Measurements from ENCODE around the gene SERPINI1.

SERPINI1 gene

DNA sequence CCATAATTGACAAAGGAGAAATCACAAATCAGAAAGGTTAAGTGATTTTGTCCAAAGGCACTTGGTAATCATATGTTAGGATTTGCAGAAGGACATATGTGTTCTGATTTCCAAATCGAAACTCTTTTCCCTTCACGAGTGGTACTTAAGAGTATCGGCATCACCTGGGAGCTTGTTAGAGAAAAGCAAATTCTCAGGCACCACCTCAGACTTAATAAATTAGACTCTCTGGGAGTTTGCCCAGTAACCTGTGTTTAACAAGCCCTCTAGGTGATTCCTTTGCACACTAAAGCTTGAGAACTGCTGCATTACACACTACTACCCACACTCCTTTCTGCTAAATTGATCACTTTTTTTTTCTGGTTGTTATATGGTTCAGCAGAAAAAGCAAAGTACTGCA lies 116.2 kb downstream of the SERPINI1 start:
- no peak for DNase-seq (ENCODE audit: low spot score)

DNA sequence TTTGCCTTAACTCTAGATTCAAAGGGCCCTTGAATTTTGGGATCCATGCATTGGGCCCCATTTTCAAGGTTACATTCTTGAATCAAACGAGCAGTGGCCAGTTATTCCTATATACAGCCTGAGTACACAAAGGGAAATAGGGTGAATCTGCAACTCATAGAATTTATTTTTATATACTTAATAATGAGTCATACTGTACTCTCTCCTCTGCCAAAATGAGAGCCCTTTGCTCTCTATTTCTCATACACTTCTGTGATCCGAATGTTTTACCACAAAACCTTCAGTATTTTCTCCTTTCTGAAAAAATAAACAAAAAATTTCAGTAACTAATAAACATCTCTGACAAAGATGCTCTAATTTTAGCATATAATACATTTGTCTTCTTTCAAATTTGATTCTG lies 116.7 kb downstream of the SERPINI1 start:
- DNase-seq (ENCODE audit: low spot score): no peak

DNA sequence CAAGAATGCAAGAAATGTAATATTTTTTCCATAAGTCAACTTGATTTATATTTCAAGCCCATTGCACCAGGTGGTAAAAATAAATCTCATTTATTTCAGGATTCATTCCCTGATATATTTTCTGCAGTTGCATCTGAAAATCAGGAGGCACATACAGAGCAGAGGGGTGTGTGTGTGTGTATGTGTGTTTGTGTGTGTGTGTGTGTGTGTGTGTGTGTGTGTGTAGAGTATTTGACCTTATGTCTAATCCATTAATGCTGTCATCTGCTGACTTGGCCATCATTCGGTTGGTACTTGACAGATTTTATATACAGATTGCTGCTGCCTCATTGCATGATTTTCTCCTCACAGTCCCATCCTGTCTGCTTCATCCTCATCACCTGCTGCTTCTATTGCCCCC lies 118.5 kb downstream of the SERPINI1 start:
- no peak for DNase-seq (ENCODE audit: low spot score)

DNA sequence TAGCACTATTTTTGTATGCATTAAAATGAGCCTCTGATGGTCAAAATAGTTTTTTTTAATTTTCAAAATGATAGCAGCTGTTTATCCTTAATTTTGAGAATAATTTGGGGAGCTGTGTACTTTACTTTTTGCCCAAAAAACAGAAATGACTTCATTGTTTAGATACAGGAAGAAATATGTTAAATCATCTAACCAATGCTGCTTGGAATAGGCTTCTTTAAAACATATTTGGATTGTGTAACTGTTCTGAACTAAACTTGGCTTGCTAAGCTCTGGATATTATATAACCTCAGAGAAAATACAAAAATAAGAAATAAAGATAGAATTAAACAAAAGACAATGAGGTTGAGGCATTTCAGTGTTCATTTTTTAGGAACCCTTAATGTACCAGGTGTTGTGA lies 119.3 kb downstream of the SERPINI1 start:
- DNase-seq (ENCODE audit: low spot score): no peak

DNA sequence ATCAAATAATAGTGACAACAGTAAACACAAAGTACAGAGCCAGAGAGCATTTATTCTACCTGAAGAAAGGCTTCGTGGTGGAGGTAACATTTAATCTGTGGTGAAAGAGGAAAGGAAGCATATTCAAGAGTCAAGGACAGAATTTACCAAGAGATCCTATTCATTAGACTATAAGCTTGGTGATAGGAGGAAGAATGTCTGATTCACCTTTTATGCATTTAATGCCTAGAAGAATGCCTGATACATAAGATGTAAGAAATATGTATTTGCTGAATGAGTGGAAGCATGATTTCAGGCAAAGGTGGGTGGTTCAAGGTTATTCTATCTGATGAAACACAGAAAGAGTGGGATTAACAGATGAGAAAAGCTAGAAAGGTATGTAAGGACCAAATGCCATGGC lies 119.8 kb downstream of the SERPINI1 start:
- no peak for DNase-seq (ENCODE audit: low spot score)

DNA sequence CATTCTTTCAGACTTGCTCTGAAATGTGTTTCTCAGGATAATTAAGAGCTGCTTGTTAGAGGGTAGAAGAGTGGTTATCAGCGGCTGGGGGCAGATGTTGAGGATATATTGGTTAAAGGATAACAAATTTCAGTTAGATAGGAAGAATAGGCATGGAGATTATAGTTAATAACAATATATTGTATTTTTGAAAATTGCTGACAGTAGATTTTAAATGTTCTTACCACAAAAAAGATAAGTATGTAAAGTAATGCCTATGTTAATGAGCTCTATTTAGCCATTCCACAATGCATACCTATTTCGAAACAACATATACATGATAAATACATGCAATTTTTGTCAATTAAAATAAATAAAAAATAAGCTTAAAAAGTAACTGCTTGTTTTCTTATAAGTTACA lies 123.3 kb downstream of the SERPINI1 start:
- no peak for DNase-seq (ENCODE audit: low spot score)

DNA sequence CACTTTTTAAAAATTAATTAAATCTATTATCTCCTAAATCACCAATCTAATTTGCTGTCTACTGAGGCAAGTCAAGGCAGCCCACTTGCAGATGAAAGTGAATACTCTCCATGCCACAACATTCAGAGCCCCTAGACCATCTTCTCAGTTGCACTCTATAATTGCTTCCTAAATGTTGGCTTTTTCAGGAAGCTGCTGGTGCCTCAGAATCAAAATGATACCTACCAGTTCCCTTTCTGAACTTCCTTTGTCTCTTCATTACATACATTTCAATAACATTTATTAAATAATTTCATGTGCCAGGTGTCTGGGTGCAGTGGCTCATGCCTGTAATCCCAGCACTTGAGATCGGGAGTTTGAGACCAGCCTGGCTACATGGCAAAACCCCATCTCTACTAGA lies 124.1 kb downstream of the SERPINI1 start:
- DNase-seq (ENCODE audit: low spot score): no peak

DNA sequence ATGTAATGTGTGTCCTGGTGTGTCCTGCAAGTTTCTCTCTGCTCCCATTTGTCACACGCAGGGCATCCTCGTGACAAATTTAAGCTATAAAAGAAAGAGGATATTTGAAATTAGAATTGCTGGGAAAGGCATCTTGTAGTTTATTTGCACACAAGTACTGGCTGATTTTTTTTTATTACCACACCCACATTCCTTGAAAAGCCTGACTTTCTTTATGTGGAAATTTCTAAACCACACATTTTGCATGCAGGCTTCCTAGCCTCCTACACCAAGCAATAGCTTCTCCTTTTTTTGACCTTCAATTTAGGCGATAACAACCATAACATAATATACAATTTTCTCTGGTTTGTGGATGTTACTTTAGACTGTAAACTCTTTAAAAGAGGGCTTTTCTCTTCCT lies 126.1 kb downstream of the SERPINI1 start:
- DNase-seq (ENCODE audit: low spot score): no peak

DNA sequence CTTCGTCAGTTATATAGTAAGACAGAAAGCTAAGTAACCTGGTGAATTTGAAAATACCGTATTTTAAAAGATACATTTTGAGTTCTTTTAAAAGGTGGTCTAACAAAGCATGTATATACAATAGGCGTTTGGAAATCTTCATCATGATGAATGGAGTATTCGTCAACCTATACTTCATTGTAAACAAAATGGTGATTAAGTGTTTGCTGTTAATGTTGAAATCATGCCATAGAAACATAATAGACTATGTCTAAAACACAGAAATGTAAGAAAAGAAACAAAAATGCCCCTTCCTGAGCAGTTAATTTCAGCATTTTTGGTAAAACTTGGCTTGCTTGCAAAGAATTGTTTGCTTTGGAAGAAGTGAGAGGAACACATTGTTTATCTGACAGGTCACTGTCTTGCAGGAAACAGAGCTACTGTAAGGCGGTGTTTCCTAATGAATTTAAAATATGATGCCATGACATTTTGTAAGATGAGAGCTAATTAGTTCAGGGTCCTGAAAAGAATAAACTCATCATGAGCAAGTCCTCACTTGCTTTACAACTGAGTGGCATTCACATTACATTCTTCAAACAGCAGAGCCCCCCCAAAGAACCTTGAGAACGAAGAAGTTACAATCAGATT lies 126.7 kb downstream of the SERPINI1 start:
- DNase-seq (ENCODE audit: low spot score): no peak

DNA sequence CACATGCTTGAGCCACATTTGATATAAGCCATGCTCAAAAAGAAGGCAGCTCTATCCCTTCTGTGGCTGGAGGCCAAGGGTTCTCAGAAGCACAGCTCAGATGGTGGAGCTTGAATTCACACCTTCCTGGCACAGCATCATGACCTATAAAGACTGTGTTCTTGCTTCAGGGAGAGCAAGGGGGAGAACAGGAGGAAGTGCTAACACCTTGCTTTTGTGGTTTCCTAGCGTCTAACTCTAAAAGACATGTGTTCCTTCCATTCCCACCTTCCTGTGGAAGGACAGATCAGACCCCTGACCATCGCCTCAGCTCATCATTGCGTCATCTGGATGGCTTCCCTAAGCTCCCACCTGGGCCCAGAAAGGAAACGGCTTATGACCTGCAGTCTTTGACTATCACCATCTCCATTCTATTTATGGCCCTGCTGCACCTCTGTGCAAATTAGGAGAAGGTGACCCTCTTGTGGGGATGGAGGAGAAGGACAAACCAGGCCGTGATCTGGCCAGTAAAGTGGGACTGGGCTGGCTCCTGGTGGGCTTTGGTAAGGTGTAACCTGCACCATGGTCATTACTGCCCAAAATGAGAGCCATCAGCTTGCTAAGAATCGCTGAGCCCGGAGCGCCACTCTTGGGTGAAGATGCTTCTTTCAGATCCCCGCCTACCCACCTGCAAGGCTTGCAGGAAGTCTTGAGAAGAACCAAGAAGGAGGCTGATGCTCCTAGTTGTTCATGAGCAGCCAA lies 128.5 kb downstream of the SERPINI1 start:
- DNase-seq (ENCODE audit: low spot score): no peak

DNA sequence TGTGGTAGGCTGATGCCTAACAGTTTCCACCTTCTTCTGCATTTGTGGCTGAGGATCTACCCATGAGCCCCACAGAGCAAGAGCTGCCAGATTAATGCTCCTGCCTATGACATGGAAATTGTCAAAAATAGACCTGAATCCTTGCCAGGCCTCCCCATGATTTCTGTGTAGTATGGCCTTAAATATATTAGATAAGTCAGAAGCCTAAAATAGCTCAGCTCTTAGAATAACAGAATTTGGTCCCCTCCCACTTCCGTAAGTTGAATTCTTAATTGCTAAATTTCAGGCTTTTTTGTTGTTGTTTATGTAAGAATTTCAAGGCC lies 129.0 kb downstream of the SERPINI1 start:
- no peak for DNase-seq (ENCODE audit: low spot score)

DNA sequence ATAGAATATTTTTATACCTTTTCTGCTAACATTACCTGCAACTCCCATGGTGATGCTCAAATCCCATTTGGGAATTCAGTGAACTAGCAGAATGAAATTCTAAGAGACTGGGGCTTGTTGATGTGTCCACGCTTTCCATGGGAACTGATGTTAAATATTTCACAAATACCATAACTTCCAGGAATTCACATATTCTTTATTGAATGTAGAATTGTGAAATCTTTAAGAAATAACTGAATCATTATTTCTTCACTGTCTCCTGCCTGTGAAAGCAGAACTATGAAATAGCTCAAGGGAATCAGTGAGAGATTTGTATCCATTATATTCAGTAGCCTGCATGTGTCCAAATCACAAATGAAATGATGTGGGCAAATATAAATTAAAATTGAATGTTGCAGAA lies 130.8 kb downstream of the SERPINI1 start:
- DNase-seq (ENCODE audit: low spot score): no peak

DNA sequence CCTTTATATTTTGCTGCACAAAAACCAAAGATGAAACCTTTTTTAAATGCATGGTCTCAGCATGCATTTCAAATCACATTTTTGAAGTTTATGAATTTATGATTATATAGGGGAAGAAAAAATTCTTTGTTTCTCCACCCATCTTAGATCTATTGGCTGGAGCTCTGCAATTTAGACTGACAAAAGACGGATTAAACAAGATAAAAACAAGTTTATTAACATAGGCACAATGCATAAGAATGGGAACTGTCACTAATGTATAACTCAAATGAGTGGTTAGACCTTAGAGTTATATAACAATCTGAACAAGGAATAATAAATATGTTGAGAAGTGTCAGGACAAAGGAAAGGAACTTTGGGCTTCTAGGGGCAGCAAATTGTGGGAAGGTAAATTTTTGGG lies 132.5 kb downstream of the SERPINI1 start:
- no peak for DNase-seq (ENCODE audit: low spot score)

DNA sequence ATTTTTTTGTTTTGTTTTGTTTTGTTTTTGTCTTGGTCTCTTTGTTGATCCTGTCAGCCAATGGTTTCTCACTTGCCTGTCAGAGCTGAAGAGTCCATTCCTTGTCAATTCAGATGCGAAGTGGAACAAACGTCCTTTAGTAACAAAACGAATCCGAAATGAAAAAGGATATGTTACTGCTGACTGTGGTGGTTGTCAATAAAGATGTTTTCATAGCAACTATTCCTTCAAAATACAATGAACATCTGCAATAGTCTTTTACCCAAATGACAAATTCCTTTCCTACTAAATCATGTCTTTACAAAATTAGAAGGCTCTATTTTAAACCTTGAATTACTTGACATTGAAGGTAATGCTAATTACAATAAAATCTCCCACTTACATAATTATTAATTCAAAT lies 134.7 kb downstream of the SERPINI1 start:
- DNase-seq (ENCODE audit: low spot score): no peak

DNA sequence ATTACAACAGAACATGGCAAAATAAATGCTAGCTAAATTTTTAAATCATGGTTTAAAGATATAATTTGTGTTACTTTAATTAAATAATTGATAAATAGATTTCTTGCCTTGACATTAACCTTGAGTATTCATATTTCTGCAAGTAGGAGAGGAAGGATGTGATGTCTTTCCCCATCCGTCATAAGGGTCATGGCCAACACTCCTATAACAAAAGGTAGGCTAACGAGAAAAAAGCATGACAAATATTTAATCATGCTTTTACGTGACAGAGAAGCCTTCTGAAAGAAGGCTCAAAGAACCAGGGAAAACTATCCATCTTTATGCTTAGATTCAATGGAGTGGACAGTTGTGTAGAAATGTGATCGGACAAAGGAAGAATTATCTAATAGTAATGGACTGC lies 135.2 kb downstream of the SERPINI1 start:
- DNase-seq (ENCODE audit: low spot score): no peak

DNA sequence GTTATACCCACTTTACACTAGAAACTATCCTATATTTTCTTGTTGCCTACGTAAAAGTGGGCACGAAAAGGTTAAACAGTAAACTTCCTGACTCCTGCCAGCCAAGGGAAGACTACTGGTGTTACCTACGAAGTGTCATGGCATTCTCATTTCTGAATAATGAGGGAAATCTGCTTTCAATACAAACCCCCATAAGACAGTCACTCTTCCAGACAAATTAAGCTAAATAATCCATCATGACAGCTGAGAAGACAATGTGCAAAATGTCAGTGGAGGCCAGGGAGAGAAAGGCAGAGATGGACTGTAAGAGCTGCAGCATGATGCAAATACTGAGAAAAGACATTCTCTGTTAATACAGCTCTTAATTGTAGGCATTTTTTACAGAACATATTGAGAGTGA lies 136.5 kb downstream of the SERPINI1 start:
- no peak for DNase-seq (ENCODE audit: low spot score)

DNA sequence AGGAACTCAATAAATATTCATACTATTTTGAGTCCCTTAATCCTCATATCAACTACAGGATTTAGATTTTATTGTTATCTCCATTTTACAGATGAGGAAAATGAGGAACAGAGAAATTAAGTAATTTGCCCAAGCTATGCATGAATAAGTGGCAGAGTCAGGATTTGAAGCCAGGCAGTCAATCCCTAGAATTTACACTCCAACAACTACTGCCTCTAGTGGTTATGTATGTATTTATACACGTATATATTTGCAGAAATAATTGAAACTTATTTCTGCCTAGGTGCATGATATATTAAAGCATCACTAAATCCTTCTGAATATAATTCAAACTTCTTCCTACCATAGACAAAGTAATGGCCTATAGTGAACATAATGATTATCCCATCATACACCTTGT lies 137.4 kb downstream of the SERPINI1 start:
- no peak for DNase-seq (ENCODE audit: low spot score)

DNA sequence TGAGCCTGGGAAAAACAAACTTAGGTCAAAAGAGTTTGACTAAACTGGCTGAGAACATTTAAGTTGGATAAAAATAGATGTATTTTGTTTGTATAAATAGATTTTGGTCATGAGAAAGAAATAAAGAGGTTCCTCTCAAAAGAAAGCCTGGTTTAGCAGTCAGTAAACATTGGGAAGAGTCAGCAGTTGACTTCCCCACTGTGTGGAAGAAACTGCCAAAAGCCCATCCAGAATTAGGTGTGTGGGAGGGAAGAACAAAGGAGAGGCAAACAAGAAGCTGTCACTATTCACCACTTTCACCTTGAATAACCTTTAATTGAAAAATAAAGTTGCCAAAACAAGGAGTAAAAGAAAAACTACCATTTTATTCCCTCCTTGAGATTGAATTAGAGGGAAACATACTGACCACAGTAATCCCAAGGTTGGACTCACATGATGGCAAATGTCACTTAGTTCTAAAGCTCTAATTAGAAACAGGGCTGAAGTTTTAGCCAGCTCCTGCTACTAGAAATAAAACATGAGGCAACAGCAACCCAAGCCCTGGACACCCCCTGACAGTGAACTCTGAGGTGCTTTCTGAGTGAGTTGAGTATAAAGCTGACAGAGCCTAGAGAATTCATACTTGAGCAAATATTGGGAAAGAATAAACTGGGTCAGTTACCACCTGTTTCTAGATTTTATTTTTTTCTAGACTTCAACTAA lies 139.3 kb downstream of the SERPINI1 start:
- DNase-seq (ENCODE audit: low spot score): no peak
